AG10803 (cell line): ENCODE results near the gene MARK3.

Experiments used
- DNase-seq: peaks from one replicate; pipeline ENCODE4 v3.0.0; 2010; ENCODE audit warnings: low read depth
- H3K4me3 ChIP-seq: 2 replicates; pipeline ENCODE4 v1.5.1; 2011; ENCODE audit warnings: mild to moderate bottlenecking, low read length, control low read depth
- CTCF ChIP-seq: conservative IDR thresholded peaks from 2 replicates; pipeline ENCODE4 v1.5.1; 2011; ENCODE audit warnings: mild to moderate bottlenecking, low read length, control low read depth, inconsistent platforms

MARK3 gene

DNA sequence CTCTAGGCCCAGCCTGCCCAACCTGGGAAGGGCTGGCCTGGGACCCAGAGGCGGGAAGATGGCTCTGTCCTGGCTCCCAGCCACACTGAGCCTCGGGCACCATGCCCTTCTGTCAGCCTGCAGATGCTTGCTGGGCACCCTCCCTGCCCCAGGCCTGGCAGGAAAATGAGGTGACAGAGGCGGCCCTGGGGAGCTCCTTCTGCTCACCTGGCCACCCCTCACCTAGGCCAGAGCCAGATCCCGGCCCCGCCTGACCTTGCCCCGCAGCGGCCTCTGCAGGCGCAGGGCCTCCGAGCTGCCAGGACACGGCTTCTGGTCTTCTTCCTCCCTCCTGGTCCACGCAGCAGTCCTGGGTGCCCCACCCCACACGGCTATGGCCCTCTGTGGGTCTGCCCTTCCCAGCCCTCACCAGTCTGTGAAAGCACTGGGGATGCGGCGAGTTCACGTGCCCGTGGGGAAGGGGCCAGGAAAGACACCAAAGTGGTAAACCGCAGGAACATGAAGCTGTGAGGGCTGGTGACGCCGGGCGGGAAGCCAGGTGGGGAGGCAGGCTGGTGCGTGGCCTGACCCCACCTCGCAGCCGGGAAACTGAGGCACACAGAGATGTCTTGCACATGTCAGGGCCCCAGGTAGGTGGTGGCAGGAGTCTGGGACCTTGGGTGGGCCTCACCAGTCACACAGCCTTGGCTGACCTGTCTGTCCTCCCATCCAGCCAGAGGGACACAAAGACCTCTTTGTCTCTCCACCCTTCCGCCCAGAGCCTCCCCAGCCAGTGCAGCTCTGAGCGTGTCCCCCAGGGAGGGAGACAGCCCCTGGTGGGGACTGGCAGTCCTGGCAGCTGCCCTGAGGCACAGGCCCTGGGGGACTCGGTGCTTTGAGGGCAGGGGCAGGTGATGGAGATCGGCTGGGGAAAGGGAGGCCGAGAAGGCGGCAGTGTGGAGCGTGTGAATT is 164.4 kb downstream of the MARK3 start:
- no peak overlapping the region for H3K4me3 ChIP-seq
- TF ChIP-seq CTCF: no peak
- DNase-seq: no peak

GRCh38 chr14:103550451-103551337 is 165.5 kb downstream of the MARK3 start:
- TF ChIP-seq CTCF: no peak
- H3K4me3 ChIP-seq: no peak overlapping the region; the same call in 1 of the 2 replicates
- DNase-seq: no peak

GRCh38 chr14:103551338-103551762 is 166.1 kb downstream of the MARK3 start:
- peak overlapping the region; percentile 35 for H3K4me3 ChIP-seq
- DNase-seq: peak; percentile 52
- TF ChIP-seq CTCF: no peak

DNA sequence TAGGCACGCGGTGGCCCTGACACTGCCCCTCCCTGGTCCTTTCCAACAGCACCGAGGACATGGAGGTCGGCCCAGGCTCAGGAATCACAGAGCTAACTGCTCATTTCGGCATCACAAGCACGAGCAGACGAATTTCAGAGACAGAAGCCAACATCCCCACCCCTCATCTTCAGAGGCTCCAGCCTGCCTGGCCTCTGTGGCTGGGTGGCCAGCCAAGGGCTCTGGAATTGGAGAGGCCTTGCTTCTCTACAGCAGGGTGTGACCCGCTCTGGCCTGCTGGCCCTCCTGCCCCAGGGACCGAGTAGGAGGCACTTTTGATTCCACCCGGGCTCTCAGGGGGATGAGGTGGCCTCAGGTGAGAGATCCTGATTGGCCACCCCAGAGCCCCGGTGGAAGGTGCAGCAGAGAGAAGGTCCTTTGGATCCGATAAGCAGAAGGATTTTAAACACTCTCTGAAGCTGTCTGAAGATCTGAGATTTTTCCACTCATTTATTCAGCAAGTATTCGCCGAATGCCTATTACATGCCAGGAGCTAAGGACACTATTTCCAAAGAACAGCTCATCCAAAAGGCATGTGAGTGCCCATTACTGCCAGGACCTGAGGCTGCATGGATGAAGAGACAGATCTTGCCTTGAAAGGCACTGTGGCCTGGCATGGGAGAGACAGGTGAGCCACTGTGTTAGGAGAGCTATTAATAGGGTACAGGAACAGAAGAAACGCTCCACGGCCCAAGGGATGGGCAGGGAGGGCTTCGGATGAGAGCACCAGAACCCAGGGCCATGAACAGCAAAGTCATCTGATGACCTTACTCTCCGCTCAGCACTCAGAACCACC is 167.0 kb downstream of the MARK3 start:
- peak; percentile 86 for DNase-seq
- peak overlapping the region; percentile 35 for H3K4me3 ChIP-seq
- no peak for TF ChIP-seq CTCF

- DNase-seq: no peak
- H3K4me3 ChIP-seq: no peak overlapping the region
- TF ChIP-seq CTCF: no peak
Measured at GRCh38 chr14:103552846-103553210, 167.6 kb downstream of the MARK3 start.
